Nephron (organoid): ENCODE results near the gene SLC22A23.
A peak's percentile ranks its signal among the peaks of the same experiment; 100 is the strongest.

Source experiments
- H3K27ac Mint-ChIP-seq, 3 experiments: 2 replicates each; pipeline ENCODE4 v1.8.0; 2020; ENCODE audit warnings: mixed read lengths in 3 of 3, mild to moderate bottlenecking in 2 of 3, moderate library complexity in 1 of 3
- H3K27me3 Mint-ChIP-seq: 2 replicates; pipeline ENCODE4 v1.8.0; 2021; ENCODE audit warnings: low read depth, mild to moderate bottlenecking, moderate library complexity, mixed read lengths
- H3K36me3 Mint-ChIP-seq: 2 replicates; pipeline ENCODE4 v1.8.0; 2020; ENCODE audit warnings: low read depth, mixed read lengths
- H3K4me1 Mint-ChIP-seq: 2 replicates; pipeline ENCODE4 v1.8.0; 2020; ENCODE audit warnings: mixed read lengths
- H3K4me3 Mint-ChIP-seq, 3 experiments: 2 replicates each; pipeline ENCODE4 v1.8.0; 2020; ENCODE audit warnings: mild to moderate bottlenecking in 3 of 3, mixed read lengths in 3 of 3, moderate library complexity in 2 of 3
- H3K9me3 Mint-ChIP-seq: 2 replicates; pipeline ENCODE4 v1.8.0; 2020; ENCODE audit warnings: mixed read lengths
- CTCF ChIP-seq, 3 experiments: fragments of 200-600 bp; sonication (generic); IDR thresholded peaks; one replicate each; pipeline ENCODE4 v1.5.0; 2021; ENCODE audit warnings: antibody characterized with exemption in 3 of 3; ENCODE audit not compliant: unreplicated experiment in 3 of 3

The SLC22A23 gene

GRCh38 chr6:3233904-3234303 lies 222.9 kb downstream of the SLC22A23 start:
- no peak for TF ChIP-seq CTCF (IDR thresholded peaks at IDR 0.05; ENCODE audit: unreplicated experiment in 3 of 3)
- no peak overlapping the region for H3K27ac Mint-ChIP-seq

GRCh38 chr6:3233321-3233720 lies 223.5 kb downstream of the SLC22A23 start:
- H3K27me3 Mint-ChIP-seq, result peaks cover 74% of the 10 kb centered on the region
- no peaks in the 10 kb centered on the region for H3K9me3 Mint-ChIP-seq
- H3K27ac Mint-ChIP-seq, result peak overlapping the region; percentile 48 to 53 (median 51)
- H3K4me3 Mint-ChIP-seq, result peak overlapping the region; percentile 65 to 91 (median 90)
- no peaks in the 10 kb centered on the region for H3K36me3 Mint-ChIP-seq
- no peak for TF ChIP-seq CTCF (IDR thresholded peaks at IDR 0.05; ENCODE audit: unreplicated experiment in 3 of 3)
- H3K4me1 Mint-ChIP-seq, result peaks cover 46% of the 10 kb centered on the region

More at GRCh38 chr6:3233904-3234303, 222.9 kb downstream of the SLC22A23 start:
- Mint-ChIP-seq H3K36me3 (no peaks in the 10 kb centered on the region), H3K9me3 (no peaks in the 10 kb centered on the region), H3K4me3 (peak overlapping the region; percentile 7 to 71 (median 19)), H3K27me3 (peaks cover 72% of the 10 kb centered on the region), H3K4me1 (peaks cover 43% of the 10 kb centered on the region)

- Mint-ChIP-seq H3K36me3 (no peaks in the 10 kb centered on the region), H3K27me3 (peaks cover 78% of the 10 kb centered on the region), H3K4me1 (peaks cover 41% of the 10 kb centered on the region), H3K27ac (peak overlapping the region; percentile 86 to 95 (median 92)), H3K4me3 (peak overlapping the region; percentile 90 to 92 (median 91)), H3K9me3 (no peaks in the 10 kb centered on the region)
- TF ChIP-seq CTCF (IDR thresholded peaks at IDR 0.05; ENCODE audit: unreplicated experiment in 3 of 3), result no peak
These were observed 224.6 kb downstream of the SLC22A23 start for GRCh38 chr6:3232017-3232945.

GRCh38 chr6:3231247-3232016 lies 225.4 kb downstream of the SLC22A23 start:
- no peaks in the 10 kb centered on the region for H3K36me3 Mint-ChIP-seq
- TF ChIP-seq CTCF (IDR thresholded peaks at IDR 0.05; ENCODE audit: unreplicated experiment in 3 of 3), result no peak
- H3K27me3 Mint-ChIP-seq, result peaks cover 84% of the 10 kb centered on the region
- peak overlapping the region; percentile 90 to 92 (median 91) for H3K4me3 Mint-ChIP-seq
- no peaks in the 10 kb centered on the region for H3K9me3 Mint-ChIP-seq
- H3K4me1 Mint-ChIP-seq, result peaks cover 44% of the 10 kb centered on the region
- peak overlapping the region; percentile 86 to 95 (median 92) for H3K27ac Mint-ChIP-seq

GRCh38 chr6:3230900-3231246 lies 226.0 kb downstream of the SLC22A23 start:
- Mint-ChIP-seq H3K4me1 (peaks cover 45% of the 10 kb centered on the region), H3K36me3 (peaks cover 3% of the 10 kb centered on the region), H3K27ac (peak overlapping the region; percentile 86 to 95 (median 92)), H3K27me3 (peaks cover 86% of the 10 kb centered on the region), H3K9me3 (no peaks in the 10 kb centered on the region), H3K4me3 (peak overlapping the region; percentile 90 to 92 (median 91))
- no peak for TF ChIP-seq CTCF (IDR thresholded peaks at IDR 0.05; ENCODE audit: unreplicated experiment in 3 of 3)
